ENCODE data around the gene SNRPE.
A peak's percentile ranks its signal among the peaks of the same experiment; 100 is the strongest.

The SNRPE gene

GRCh38 chr1:203861379-203862184 lies at the start of gene SNRPE:
SNRPE (plus strand) TSS chr1:203861599; CDS start chr1:203861660, 61 bp downstream.
- TF ChIP-seq CTCF (IDR thresholded peaks at IDR 0.05; ENCODE audit: low read length, missing control alignments), result peak; percentile 87
- peak within 1 kb of the TSS; percentile 95 for H3K4me3 ChIP-seq (replicated peaks; ENCODE audit: low read depth, low read length)
- peak; percentile 99 for DNase-seq (ENCODE audit: low read depth)

GRCh38 chr1:203813581-203814341 lies 47.6 kb upstream of the SNRPE start:
- no peak for TF ChIP-seq CTCF (IDR thresholded peaks at IDR 0.05; ENCODE audit: low read length, missing control alignments)
- DNase-seq (ENCODE audit: low read depth), result no peak
- no peak overlapping the region for H3K4me3 ChIP-seq (replicated peaks; ENCODE audit: low read depth, low read length)

GRCh38 chr1:203818399-203818798 lies 43.0 kb upstream of the SNRPE start:
- TF ChIP-seq CTCF (IDR thresholded peaks at IDR 0.05; ENCODE audit: low read length, missing control alignments), result no peak
- no peak overlapping the region for H3K4me3 ChIP-seq (replicated peaks; ENCODE audit: low read depth, low read length)
- no peak for DNase-seq (ENCODE audit: low read depth)

DNA sequence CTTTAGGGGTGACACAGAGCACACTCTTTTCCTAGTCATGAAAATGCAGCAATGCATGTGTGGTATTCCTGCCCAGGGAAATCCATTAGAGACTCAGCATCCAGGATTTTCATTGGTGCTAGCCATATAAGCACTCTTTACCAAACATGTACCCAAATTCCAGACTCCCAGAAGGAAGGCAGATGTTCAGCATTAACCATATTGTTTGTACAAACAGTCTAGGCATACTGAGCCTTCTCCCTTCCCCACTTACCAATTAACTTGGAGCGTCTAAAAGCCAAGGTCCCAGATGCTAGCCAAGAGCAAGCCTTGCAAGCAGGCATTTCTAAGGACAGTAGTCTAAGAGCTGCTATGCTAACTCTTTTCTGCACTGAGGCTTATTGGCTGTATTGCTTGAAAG lies 38.1 kb upstream of the SNRPE start:
- DNase-seq (ENCODE audit: low read depth), result no peak
- no peak overlapping the region for H3K4me3 ChIP-seq (replicated peaks; ENCODE audit: low read depth, low read length)
- TF ChIP-seq CTCF (IDR thresholded peaks at IDR 0.05; ENCODE audit: low read length, missing control alignments), result no peak

DNA sequence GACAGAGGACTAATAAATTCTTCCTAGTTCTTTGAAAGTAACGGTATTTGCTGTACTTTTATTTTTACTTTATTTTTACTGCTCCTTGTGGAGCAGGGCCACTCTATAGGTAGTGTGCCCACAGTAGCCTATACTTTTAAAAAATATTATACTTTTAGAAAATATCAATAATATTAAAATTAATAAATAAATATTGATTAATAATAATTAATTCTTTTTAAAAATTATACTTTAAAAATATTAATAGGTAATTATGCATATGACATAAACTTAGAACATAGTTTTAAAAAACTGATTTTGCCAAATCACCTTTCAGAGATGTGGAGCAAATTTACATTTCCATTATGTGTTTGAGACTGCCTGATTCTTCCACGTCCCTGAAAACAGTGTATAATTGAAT lies 35.2 kb upstream of the SNRPE start:
- DNase-seq (ENCODE audit: low read depth), result no peak
- no peak for TF ChIP-seq CTCF (IDR thresholded peaks at IDR 0.05; ENCODE audit: low read length, missing control alignments)

GRCh38 chr1:203828002-203828401 lies 33.4 kb upstream of the SNRPE start:
- H3K4me3 ChIP-seq (replicated peaks; ENCODE audit: low read depth, low read length), result no peak overlapping the region
- no peak for TF ChIP-seq CTCF (IDR thresholded peaks at IDR 0.05; ENCODE audit: low read length, missing control alignments)
- no peak for DNase-seq (ENCODE audit: low read depth)

More for the DNA sequence above, 35.2 kb upstream of the SNRPE start:
- no peak overlapping the region for H3K4me3 ChIP-seq (replicated peaks; ENCODE audit: low read depth, low read length)

Data from fibroblast of pulmonary artery (primary cell).